IMR-90 (cell line): ENCODE results near the gene ASPA. TPM values are rescaled to one million over a fixed set of nuclear protein-coding genes. Genes with fewer than 3 reads are reported as not detected.

Experiments
- ATAC-seq: fragments of 200-7000 bp; cut with Tn5 transposase; 2 replicates; pipeline ENCODE4 v1.9.1; 2020; ENCODE audit warnings: low read depth, mild to moderate bottlenecking, moderate library complexity
- BruUV-seq: library from RNA; stranded (reverse); fragments of 400-500 nt; replicated peaks from 2 replicates; lab custom pipeline; 2021; lab: Mats Ljungman, UMichigan
- CTCF ChIA-PET: fragments of 300-600 bp; formaldehyde crosslinking; extraction: SDS; loops from one replicate; lab custom pipeline; 2021; ENCODE audit warnings: antibody characterized with exemption; lab: Yijun Ruan, JAX
- POLR2A ChIA-PET: fragments of 300-600 bp; sonication (Branson Sonifier 250); formaldehyde crosslinking; loops from one replicate; lab custom pipeline; 2022; ENCODE audit warnings: antibody characterized with exemption; ENCODE audit not compliant: unreplicated experiment; lab: Charles Lee
- DNase-seq: peaks from one replicate; pipeline ENCODE4 v3.0.0; 2013
- H2AFZ ChIP-seq: replicated peaks from 2 replicates; pipeline ENCODE3; 2013; ENCODE audit warnings: low read length, mild to moderate bottlenecking; ENCODE audit not compliant: poor library complexity
- H2AK5ac ChIP-seq: 2 replicates; pipeline ENCODE4 v1.6.1; 2013; ENCODE audit warnings: low read depth, low read length, inconsistent platforms
- H2AK9ac ChIP-seq: replicated peaks from 2 replicates; pipeline ENCODE3; 2013; ENCODE audit warnings: mild to moderate bottlenecking, low read depth, low read length, moderate library complexity; ENCODE audit not compliant: poor library complexity
- H2BK120ac ChIP-seq: 2 replicates; pipeline ENCODE4 v1.6.1; 2013; ENCODE audit warnings: low read depth, low read length, inconsistent platforms
- H2BK15ac ChIP-seq: 3 replicates; pipeline ENCODE4 v1.6.1; 2013; ENCODE audit warnings: low read depth, low read length, inconsistent platforms
- H2BK20ac ChIP-seq: 2 replicates; pipeline ENCODE4 v1.6.1; 2013; ENCODE audit warnings: low read depth, mild to moderate bottlenecking, inconsistent platforms, low read length, moderate library complexity
- H2BK5ac ChIP-seq: 2 replicates; pipeline ENCODE4 v1.6.1; 2013; ENCODE audit warnings: mild to moderate bottlenecking, low read depth, low read length, inconsistent platforms; ENCODE audit not compliant: poor library complexity, severe bottlenecking
- H3K14ac ChIP-seq: replicated peaks from 2 replicates; pipeline ENCODE4 v1.6.1; 2013; ENCODE audit warnings: low read depth, low read length, inconsistent platforms
- H3K18ac ChIP-seq: 2 replicates; pipeline ENCODE4 v1.6.1; 2013; ENCODE audit warnings: low read depth, low read length, control low read depth
- H3K23ac ChIP-seq: 2 replicates; pipeline ENCODE4 v1.6.1; 2013; ENCODE audit warnings: low read depth, low read length, inconsistent platforms
- H3K27ac ChIP-seq: 2 replicates; pipeline ENCODE4 v1.5.1; 2013; ENCODE audit warnings: mild to moderate bottlenecking, control low read depth, low read length; ENCODE audit not compliant: insufficient read depth
- H3K27me3 ChIP-seq: 2 replicates; pipeline ENCODE4 v1.6.1; 2013; ENCODE audit warnings: low read length; ENCODE audit not compliant: control insufficient read depth, insufficient read depth
- H3K36me3 ChIP-seq: 2 replicates; pipeline ENCODE4 v1.6.1; 2013; ENCODE audit warnings: low read length, mixed read lengths; ENCODE audit not compliant: control insufficient read depth, insufficient read depth
- H3K4ac ChIP-seq: 2 replicates; pipeline ENCODE4 v1.6.1; 2013; ENCODE audit warnings: low read depth, low read length, inconsistent platforms
- H3K4me1 ChIP-seq: 2 replicates; pipeline ENCODE4 v1.6.1; 2013; ENCODE audit warnings: low read length, mixed read lengths; ENCODE audit not compliant: control insufficient read depth, insufficient read depth
- H3K4me2 ChIP-seq: 2 replicates; pipeline ENCODE4 v1.6.1; 2013; ENCODE audit warnings: low read depth, mild to moderate bottlenecking, control low read depth, low read length, moderate library complexity
- H3K4me3 ChIP-seq: 2 replicates; pipeline ENCODE4 v1.5.1; 2013; ENCODE audit warnings: low read depth, mild to moderate bottlenecking, control low read depth, low read length, moderate library complexity; ENCODE audit not compliant: insufficient read depth
- H3K56ac ChIP-seq: 2 replicates; pipeline ENCODE4 v1.6.1; 2013; ENCODE audit warnings: low read length, inconsistent platforms; ENCODE audit not compliant: insufficient read depth; ENCODE audit errors: extremely low read depth
- H3K79me1 ChIP-seq, 2 experiments: 2 replicates each; pipeline ENCODE4 v1.6.1; 2013; ENCODE audit warnings: low read length in 2 of 2, inconsistent platforms in 1 of 2, low read depth in 1 of 2
- H3K9ac ChIP-seq: 2 replicates; pipeline ENCODE4 v1.6.1; 2013; ENCODE audit warnings: low read depth, low read length, control low read depth
- H3K9me1 ChIP-seq: 2 replicates; pipeline ENCODE4 v1.6.1; 2013; ENCODE audit warnings: low read length, inconsistent platforms; ENCODE audit not compliant: insufficient read depth
- H3K9me3 ChIP-seq: 2 replicates; pipeline ENCODE4 v1.6.1; 2013; ENCODE audit warnings: low read length; ENCODE audit not compliant: control insufficient read depth, insufficient read depth
- H4K20me1 ChIP-seq: 2 replicates; pipeline ENCODE4 v1.6.1; 2013; ENCODE audit warnings: low read length, inconsistent platforms; ENCODE audit not compliant: insufficient read depth
- H4K5ac ChIP-seq: 2 replicates; pipeline ENCODE4 v1.6.1; 2013; ENCODE audit warnings: mild to moderate bottlenecking, low read depth, low read length, control low read depth
- H4K8ac ChIP-seq, 2 experiments: 2 replicates each; pipeline ENCODE4 v1.6.1; 2013; ENCODE audit warnings: low read depth in 2 of 2, low read length in 2 of 2, control low read depth in 1 of 2, inconsistent platforms in 1 of 2
- H4K91ac ChIP-seq: 2 replicates; pipeline ENCODE4 v1.6.1; 2013; ENCODE audit warnings: low read depth, low read length, inconsistent platforms; ENCODE audit not compliant: insufficient read depth
- BHLHE40 ChIP-seq: fragments of 150-350 bp; IDR thresholded peaks from 2 replicates; pipeline ENCODE4 v1.6.1; 2016; ENCODE audit warnings: mild to moderate bottlenecking, low read depth, low read length
- CEBPB ChIP-seq: IDR thresholded peaks from 2 replicates; pipeline ENCODE4 v1.6.1; 2012; ENCODE audit warnings: low read depth, low read length, improper control_type of control experiment
- CHD1 ChIP-seq: IDR thresholded peaks from 2 replicates; pipeline ENCODE4 v1.6.1; 2012; ENCODE audit warnings: low read depth, low read length, improper control_type of control experiment
- CTCF ChIP-seq: conservative IDR thresholded peaks from 2 replicates; pipeline ENCODE4 v1.5.1; 2012; ENCODE audit warnings: mild to moderate bottlenecking, low read depth, low read length, improper control_type of control experiment
- ELK1 ChIP-seq: fragments of 150-350 bp; IDR thresholded peaks from 2 replicates; pipeline ENCODE4 v1.6.1; 2016; ENCODE audit warnings: low read depth, mild to moderate bottlenecking, low read length, moderate library complexity, borderline replicate concordance
- FOS ChIP-seq: fragments of 150-350 bp; IDR thresholded peaks from 2 replicates; pipeline ENCODE4 v1.6.1; 2016; ENCODE audit warnings: low read depth, low read length
- MAFK ChIP-seq: IDR thresholded peaks from 2 replicates; pipeline ENCODE4 v1.6.1; 2012; ENCODE audit warnings: low read depth, low read length, improper control_type of control experiment
- MAZ ChIP-seq: IDR thresholded peaks from 2 replicates; pipeline ENCODE4 v1.6.1; 2012; ENCODE audit warnings: low read depth, mild to moderate bottlenecking, low read length, improper control_type of control experiment, moderate library complexity, borderline replicate concordance
- MXI1 ChIP-seq: IDR thresholded peaks from 2 replicates; pipeline ENCODE4 v1.6.1; 2012; ENCODE audit warnings: low read depth, mild to moderate bottlenecking, low read length, moderate library complexity, borderline replicate concordance
- NFE2L2 ChIP-seq: fragments of 150-350 bp; IDR thresholded peaks from 2 replicates; pipeline ENCODE4 v1.6.1; 2016; ENCODE audit warnings: low read depth, mild to moderate bottlenecking, low read length
- POLR2A ChIP-seq: IDR thresholded peaks from 2 replicates; pipeline ENCODE4 v1.6.1; 2012; ENCODE audit warnings: mild to moderate bottlenecking, low read depth, low read length
- RAD21 ChIP-seq: IDR thresholded peaks from 2 replicates; pipeline ENCODE4 v1.6.1; 2012; ENCODE audit warnings: low read length, improper control_type of control experiment
- RCOR1 ChIP-seq: IDR thresholded peaks from 2 replicates; pipeline ENCODE4 v1.6.1; 2012; ENCODE audit warnings: mild to moderate bottlenecking, low read length, improper control_type of control experiment; ENCODE audit not compliant: insufficient replicate concordance
- RFX5 ChIP-seq: IDR thresholded peaks from 2 replicates; pipeline ENCODE4 v1.8.0; 2012; ENCODE audit warnings: low read depth, mild to moderate bottlenecking, low read length, moderate library complexity
- SMC3 ChIP-seq: fragments of 150-350 bp; IDR thresholded peaks from 2 replicates; pipeline ENCODE4 v1.6.1; 2016; ENCODE audit warnings: low read depth, mild to moderate bottlenecking, antibody characterized with exemption, low read length, moderate library complexity
- USF2 ChIP-seq: fragments of 150-350 bp; IDR thresholded peaks from 2 replicates; pipeline ENCODE4 v1.6.1; 2017; ENCODE audit warnings: mild to moderate bottlenecking, antibody characterized with exemption, low read length, low read depth
- WGBS, 2 experiments: methylation state at CpG; one replicate each; pipeline versions ENCODE4 v1.1.5 to v1.1.7; 2013; ENCODE audit warnings: missing lambda C conversion rate in 2 of 2; ENCODE audit not compliant: insufficient read length in 1 of 2; ENCODE audit errors: extremely low coverage in 2 of 2; 5-methylcytosine and 5-hydroxymethylcytosine counted together
- dilution Hi-C: fragments of 300-500 bp; cut with HindIII; formaldehyde crosslinking; loops from one replicate; pipeline ENCODE4 v1.14.3; 2018; ENCODE audit warnings: low sequenced_read_pairs; ENCODE audit not compliant: unreplicated experiment
- in situ Hi-C: fragments of 300-500 bp; cut with MboI; formaldehyde crosslinking; loops from 3 replicates; pipeline ENCODE4 v1.14.3; 2019; ENCODE audit warnings: low sequenced_read_pairs, inconsistent platforms, mixed read lengths
- intact Hi-C: fragments of 100-400 bp; cut with micrococcal nuclease; formaldehyde crosslinking; loops from 2 replicates; pipeline ENCODE4 v1.10.0; 2022
- polyA plus RNA-seq, 3 experiments: library from polyadenylated mRNA; depleted of rRNA; stranded (reverse); fragments of >200 nt; gene quantifications; 2 replicates each; pipeline ENCODE4 v1.2.3, GENCODE V29; 2012; ENCODE audit warnings: low replicate concordance in 1 of 3
- total RNA-seq: library from RNA; depleted of rRNA; stranded (reverse); fragments of >200 nt; gene quantifications from 2 replicates; pipeline ENCODE4 v1.2.3, GENCODE V29; 2012

ASPA gene
- total and polyA plus RNA-seq, 2 of the 4 experiments (the other 2 are of a cell fraction), result 0.02 TPM; not detected in 1

GRCh38 chr17:3536716-3537115 is 60.9 kb downstream of the ASPA start:
- no peak for ATAC-seq
- no peak overlapping the region for H2AFZ ChIP-seq

More at GRCh38 chr17:3536716-3537115, 60.9 kb downstream of the ASPA start:
- no peak overlapping the region for H2BK120ac ChIP-seq
- ChIA-PET POLR2A (no interaction called here), CTCF (interaction anchor here (0.5 kb wide), 1 partner anchor 11 kb away, joined by 3 read pairs; no protein-coding TSS in a partner anchor)
- no peaks in the 10 kb centered on the region for H3K9me3 ChIP-seq
- BruUV-seq, result no TSS peak
- no peak overlapping the region for H3K27ac ChIP-seq
- DNase-seq, result no peak
- TF ChIP-seq RCOR1 (no peak), FOS (no peak), RFX5 (no peak), BHLHE40 (no peak), ELK1 (no peak), USF2 (no peak), CHD1 (no peak), SMC3 (no peak), MXI1 (no peak), RAD21 (no peak), MAZ (no peak), POLR2A (no peak), NFE2L2 (no peak), MAFK (no peak), CEBPB (no peak), CTCF (no peak)
- no peaks in the 10 kb centered on the region for H4K20me1 ChIP-seq
- no peak overlapping the region for H3K4me2 ChIP-seq
- no peak overlapping the region for H4K5ac ChIP-seq
- H2AK9ac ChIP-seq, result no peak overlapping the region
- H2BK15ac ChIP-seq, result no peak overlapping the region
- H3K79me1 ChIP-seq, result no peaks in the 10 kb centered on the region
- H2BK20ac ChIP-seq, result no peak overlapping the region
- peaks cover 3% of the 10 kb centered on the region; the same call in 1 of the 2 replicates for H3K4me1 ChIP-seq
- intact Hi-C loops (loop anchor here (5.0 kb wide), 1 partner anchor 101 kb away; the partner anchor contains the start of genes CTNS and SHPK), dilution Hi-C loops (no loop called here), in situ Hi-C loops (no loop called here)
- no peak overlapping the region for H4K91ac ChIP-seq
- H3K18ac ChIP-seq, result no peak overlapping the region
- no peaks in the 10 kb centered on the region for H3K36me3 ChIP-seq
- H4K8ac ChIP-seq, result no peak overlapping the region
- H3K27me3 ChIP-seq, result peaks cover 3% of the 10 kb centered on the region; the same call in 1 of the 2 replicates
- H3K56ac ChIP-seq, result no peak overlapping the region
- no peak overlapping the region for H3K14ac ChIP-seq
- no peak overlapping the region for H2AK5ac ChIP-seq
- H2BK5ac ChIP-seq, result no peak overlapping the region
- no peak overlapping the region for H3K4me3 ChIP-seq
- WGBS, 2 experiments, result 83% methylated on average over 3 of the region's 5 CpGs; no CpG with 5 or more reads in 1 of the 2 experiments
- no peak overlapping the region for H3K23ac ChIP-seq
- H3K4ac ChIP-seq, result no peak overlapping the region
- no peaks in the 10 kb centered on the region for H3K9me1 ChIP-seq
- H3K9ac ChIP-seq, result no peak overlapping the region
